ENCODE results near the gene FANCI.
"Not testable (repeated sequence)": the region's sequence is repeated elsewhere in the genome, so short reads cannot be mapped to it uniquely, and the experiment has no call there.

- TF ChIP-seq CTCF (conservative IDR thresholded peaks at IDR 0.05; ENCODE audit: low read depth, low read length); EZH2 (IDR thresholded peaks at IDR 0.05; ENCODE audit: low read length, unreplicated experiment): not testable (repeated sequence)
Observed at GRCh38 chr15:89239883-89240810, 3.6 kb upstream of the FANCI start.

Data from PC-3 (cell line).